IMR-90 (cell line): ENCODE measurements around the gene SLC6A17. TPM values are rescaled to one million over a fixed set of nuclear protein-coding genes. Genes with fewer than 3 reads are reported as not detected.

Experiments used
- ATAC-seq: fragments of 200-7000 bp; cut with Tn5 transposase; 2 replicates; pipeline ENCODE4 v1.9.1; 2020; ENCODE audit warnings: low read depth, mild to moderate bottlenecking, moderate library complexity
- BruUV-seq: library from RNA; stranded (reverse); fragments of 400-500 nt; replicated peaks from 2 replicates; lab custom pipeline; 2021; lab: Mats Ljungman, UMichigan
- CTCF ChIA-PET: fragments of 300-600 bp; formaldehyde crosslinking; extraction: SDS; loops from one replicate; lab custom pipeline; 2021; ENCODE audit warnings: antibody characterized with exemption; lab: Yijun Ruan, JAX
- POLR2A ChIA-PET: fragments of 300-600 bp; sonication (Branson Sonifier 250); formaldehyde crosslinking; loops from one replicate; lab custom pipeline; 2022; ENCODE audit warnings: antibody characterized with exemption; ENCODE audit not compliant: unreplicated experiment; lab: Charles Lee
- DNase-seq: peaks from one replicate; pipeline ENCODE4 v3.0.0; 2013
- H2AFZ ChIP-seq: replicated peaks from 2 replicates; pipeline ENCODE3; 2013; ENCODE audit warnings: low read length, mild to moderate bottlenecking; ENCODE audit not compliant: poor library complexity
- H2AK5ac ChIP-seq: 2 replicates; pipeline ENCODE4 v1.6.1; 2013; ENCODE audit warnings: low read depth, low read length, inconsistent platforms
- H2AK9ac ChIP-seq: replicated peaks from 2 replicates; pipeline ENCODE3; 2013; ENCODE audit warnings: mild to moderate bottlenecking, low read depth, low read length, moderate library complexity; ENCODE audit not compliant: poor library complexity
- H2BK120ac ChIP-seq: 2 replicates; pipeline ENCODE4 v1.6.1; 2013; ENCODE audit warnings: low read depth, low read length, inconsistent platforms
- H2BK15ac ChIP-seq: 3 replicates; pipeline ENCODE4 v1.6.1; 2013; ENCODE audit warnings: low read depth, low read length, inconsistent platforms
- H2BK20ac ChIP-seq: 2 replicates; pipeline ENCODE4 v1.6.1; 2013; ENCODE audit warnings: low read depth, mild to moderate bottlenecking, inconsistent platforms, low read length, moderate library complexity
- H2BK5ac ChIP-seq: 2 replicates; pipeline ENCODE4 v1.6.1; 2013; ENCODE audit warnings: mild to moderate bottlenecking, low read depth, low read length, inconsistent platforms; ENCODE audit not compliant: poor library complexity, severe bottlenecking
- H3K14ac ChIP-seq: replicated peaks from 2 replicates; pipeline ENCODE4 v1.6.1; 2013; ENCODE audit warnings: low read depth, low read length, inconsistent platforms
- H3K18ac ChIP-seq: 2 replicates; pipeline ENCODE4 v1.6.1; 2013; ENCODE audit warnings: low read depth, low read length, control low read depth
- H3K23ac ChIP-seq: 2 replicates; pipeline ENCODE4 v1.6.1; 2013; ENCODE audit warnings: low read depth, low read length, inconsistent platforms
- H3K27ac ChIP-seq: 2 replicates; pipeline ENCODE4 v1.5.1; 2013; ENCODE audit warnings: mild to moderate bottlenecking, control low read depth, low read length; ENCODE audit not compliant: insufficient read depth
- H3K27me3 ChIP-seq: 2 replicates; pipeline ENCODE4 v1.6.1; 2013; ENCODE audit warnings: low read length; ENCODE audit not compliant: control insufficient read depth, insufficient read depth
- H3K36me3 ChIP-seq: 2 replicates; pipeline ENCODE4 v1.6.1; 2013; ENCODE audit warnings: low read length, mixed read lengths; ENCODE audit not compliant: control insufficient read depth, insufficient read depth
- H3K4ac ChIP-seq: 2 replicates; pipeline ENCODE4 v1.6.1; 2013; ENCODE audit warnings: low read depth, low read length, inconsistent platforms
- H3K4me1 ChIP-seq: 2 replicates; pipeline ENCODE4 v1.6.1; 2013; ENCODE audit warnings: low read length, mixed read lengths; ENCODE audit not compliant: control insufficient read depth, insufficient read depth
- H3K4me2 ChIP-seq: 2 replicates; pipeline ENCODE4 v1.6.1; 2013; ENCODE audit warnings: low read depth, mild to moderate bottlenecking, control low read depth, low read length, moderate library complexity
- H3K4me3 ChIP-seq: 2 replicates; pipeline ENCODE4 v1.5.1; 2013; ENCODE audit warnings: low read depth, mild to moderate bottlenecking, control low read depth, low read length, moderate library complexity; ENCODE audit not compliant: insufficient read depth
- H3K56ac ChIP-seq: 2 replicates; pipeline ENCODE4 v1.6.1; 2013; ENCODE audit warnings: low read length, inconsistent platforms; ENCODE audit not compliant: insufficient read depth; ENCODE audit errors: extremely low read depth
- H3K79me1 ChIP-seq, 2 experiments: 2 replicates each; pipeline ENCODE4 v1.6.1; 2013; ENCODE audit warnings: low read length in 2 of 2, inconsistent platforms in 1 of 2, low read depth in 1 of 2
- H3K9ac ChIP-seq: 2 replicates; pipeline ENCODE4 v1.6.1; 2013; ENCODE audit warnings: low read depth, low read length, control low read depth
- H3K9me1 ChIP-seq: 2 replicates; pipeline ENCODE4 v1.6.1; 2013; ENCODE audit warnings: low read length, inconsistent platforms; ENCODE audit not compliant: insufficient read depth
- H3K9me3 ChIP-seq: 2 replicates; pipeline ENCODE4 v1.6.1; 2013; ENCODE audit warnings: low read length; ENCODE audit not compliant: control insufficient read depth, insufficient read depth
- H4K20me1 ChIP-seq: 2 replicates; pipeline ENCODE4 v1.6.1; 2013; ENCODE audit warnings: low read length, inconsistent platforms; ENCODE audit not compliant: insufficient read depth
- H4K5ac ChIP-seq: 2 replicates; pipeline ENCODE4 v1.6.1; 2013; ENCODE audit warnings: mild to moderate bottlenecking, low read depth, low read length, control low read depth
- H4K8ac ChIP-seq, 2 experiments: 2 replicates each; pipeline ENCODE4 v1.6.1; 2013; ENCODE audit warnings: low read depth in 2 of 2, low read length in 2 of 2, control low read depth in 1 of 2, inconsistent platforms in 1 of 2
- H4K91ac ChIP-seq: 2 replicates; pipeline ENCODE4 v1.6.1; 2013; ENCODE audit warnings: low read depth, low read length, inconsistent platforms; ENCODE audit not compliant: insufficient read depth
- BHLHE40 ChIP-seq: fragments of 150-350 bp; IDR thresholded peaks from 2 replicates; pipeline ENCODE4 v1.6.1; 2016; ENCODE audit warnings: mild to moderate bottlenecking, low read depth, low read length
- FOS ChIP-seq: fragments of 150-350 bp; IDR thresholded peaks from 2 replicates; pipeline ENCODE4 v1.6.1; 2016; ENCODE audit warnings: low read depth, low read length
- MAZ ChIP-seq: IDR thresholded peaks from 2 replicates; pipeline ENCODE4 v1.6.1; 2012; ENCODE audit warnings: low read depth, mild to moderate bottlenecking, low read length, improper control_type of control experiment, moderate library complexity, borderline replicate concordance
- MXI1 ChIP-seq: IDR thresholded peaks from 2 replicates; pipeline ENCODE4 v1.6.1; 2012; ENCODE audit warnings: low read depth, mild to moderate bottlenecking, low read length, moderate library complexity, borderline replicate concordance
- NFE2L2 ChIP-seq: fragments of 150-350 bp; IDR thresholded peaks from 2 replicates; pipeline ENCODE4 v1.6.1; 2016; ENCODE audit warnings: low read depth, mild to moderate bottlenecking, low read length
- POLR2A ChIP-seq: IDR thresholded peaks from 2 replicates; pipeline ENCODE4 v1.6.1; 2012; ENCODE audit warnings: mild to moderate bottlenecking, low read depth, low read length
- RCOR1 ChIP-seq: IDR thresholded peaks from 2 replicates; pipeline ENCODE4 v1.6.1; 2012; ENCODE audit warnings: mild to moderate bottlenecking, low read length, improper control_type of control experiment; ENCODE audit not compliant: insufficient replicate concordance
- RFX5 ChIP-seq: IDR thresholded peaks from 2 replicates; pipeline ENCODE4 v1.8.0; 2012; ENCODE audit warnings: low read depth, mild to moderate bottlenecking, low read length, moderate library complexity
- WGBS, 2 experiments: methylation state at CpG; one replicate each; pipeline versions ENCODE4 v1.1.5 to v1.1.7; 2013; ENCODE audit warnings: missing lambda C conversion rate in 2 of 2; ENCODE audit not compliant: insufficient read length in 1 of 2; ENCODE audit errors: extremely low coverage in 2 of 2; 5-methylcytosine and 5-hydroxymethylcytosine counted together
- dilution Hi-C: fragments of 300-500 bp; cut with HindIII; formaldehyde crosslinking; loops from one replicate; pipeline ENCODE4 v1.14.3; 2018; ENCODE audit warnings: low sequenced_read_pairs; ENCODE audit not compliant: unreplicated experiment
- in situ Hi-C: fragments of 300-500 bp; cut with MboI; formaldehyde crosslinking; loops from 3 replicates; pipeline ENCODE4 v1.14.3; 2019; ENCODE audit warnings: low sequenced_read_pairs, inconsistent platforms, mixed read lengths
- intact Hi-C: fragments of 100-400 bp; cut with micrococcal nuclease; formaldehyde crosslinking; loops from 2 replicates; pipeline ENCODE4 v1.10.0; 2022
- polyA plus RNA-seq, 3 experiments: library from polyadenylated mRNA; depleted of rRNA; stranded (reverse); fragments of >200 nt; gene quantifications; 2 replicates each; pipeline ENCODE4 v1.2.3, GENCODE V29; 2012; ENCODE audit warnings: low replicate concordance in 1 of 3
- total RNA-seq: library from RNA; depleted of rRNA; stranded (reverse); fragments of >200 nt; gene quantifications from 2 replicates; pipeline ENCODE4 v1.2.3, GENCODE V29; 2012
- TF ChIP-seq, protein P1 (sequence below): fragments of 150-350 bp; IDR thresholded peaks from 2 replicates; pipeline ENCODE4 v1.6.1; 2016; ENCODE audit warnings: low read depth, mild to moderate bottlenecking, low read length, moderate library complexity, borderline replicate concordance
- TF ChIP-seq, protein P2 (sequence below): fragments of 150-350 bp; IDR thresholded peaks from 2 replicates; pipeline ENCODE4 v1.6.1; 2017; ENCODE audit warnings: mild to moderate bottlenecking, antibody characterized with exemption, low read length, low read depth
- TF ChIP-seq, protein P3 (sequence below): conservative IDR thresholded peaks from 2 replicates; pipeline ENCODE4 v1.5.1; 2012; ENCODE audit warnings: mild to moderate bottlenecking, low read depth, low read length, improper control_type of control experiment

SLC6A17 gene
- total and polyA plus RNA-seq, 2 of the 4 experiments (the other 2 are of a cell fraction), result 0.54 to 0.82 TPM

DNA sequence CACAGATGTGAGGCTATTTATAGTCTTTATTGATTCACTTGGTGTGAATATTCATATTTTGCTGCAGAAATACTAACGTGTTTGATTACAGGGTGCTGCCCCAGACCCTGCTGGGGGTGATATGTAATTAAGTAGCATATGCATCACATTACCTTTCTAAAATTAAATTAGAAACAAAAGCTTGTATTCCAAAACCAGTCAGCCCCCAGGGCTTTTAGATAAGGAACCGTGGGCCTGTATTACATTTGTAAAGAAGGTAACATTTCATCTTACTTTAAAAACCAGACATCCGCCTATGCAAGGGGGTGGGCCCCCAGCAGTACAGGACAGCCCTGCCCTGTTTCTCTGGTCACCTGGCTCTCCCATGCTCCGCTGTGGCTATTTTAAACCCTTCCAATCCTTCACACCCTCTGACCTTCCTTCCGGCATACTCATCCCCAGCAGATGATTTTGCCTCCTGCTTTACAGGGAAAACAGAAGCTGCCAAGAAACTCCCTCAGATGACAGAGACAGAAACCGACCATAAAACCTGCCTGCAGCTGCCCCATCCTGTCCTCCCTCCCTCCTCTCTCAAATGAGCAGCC, 37.8 kb downstream of the SLC6A17 start (continued):
- TF ChIP-seq, protein P1, sequence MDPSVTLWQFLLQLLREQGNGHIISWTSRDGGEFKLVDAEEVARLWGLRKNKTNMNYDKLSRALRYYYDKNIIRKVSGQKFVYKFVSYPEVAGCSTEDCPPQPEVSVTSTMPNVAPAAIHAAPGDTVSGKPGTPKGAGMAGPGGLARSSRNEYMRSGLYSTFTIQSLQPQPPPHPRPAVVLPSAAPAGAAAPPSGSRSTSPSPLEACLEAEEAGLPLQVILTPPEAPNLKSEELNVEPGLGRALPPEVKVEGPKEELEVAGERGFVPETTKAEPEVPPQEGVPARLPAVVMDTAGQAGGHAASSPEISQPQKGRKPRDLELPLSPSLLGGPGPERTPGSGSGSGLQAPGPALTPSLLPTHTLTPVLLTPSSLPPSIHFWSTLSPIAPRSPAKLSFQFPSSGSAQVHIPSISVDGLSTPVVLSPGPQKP, result no peak
- no peak for TF ChIP-seq RFX5

DNA sequence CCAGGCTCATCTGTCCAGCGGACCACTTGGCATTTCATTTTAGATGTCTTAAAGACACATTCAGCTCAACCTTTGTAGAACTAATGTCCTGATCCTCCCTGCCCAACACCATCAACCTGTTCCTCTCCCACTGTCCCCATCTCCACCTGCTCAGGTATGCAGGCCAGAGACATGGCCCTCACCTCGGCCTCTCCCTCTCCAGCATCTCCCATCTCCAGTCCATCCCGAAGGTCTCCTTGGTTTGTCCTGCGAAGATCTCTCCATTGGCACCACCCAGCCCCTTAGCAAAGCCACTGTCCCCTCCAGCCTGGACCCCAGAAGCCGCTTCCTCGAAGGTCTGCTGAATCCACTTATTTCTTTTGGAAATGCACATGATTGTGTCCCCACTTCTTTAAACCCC, 38.9 kb downstream of the SLC6A17 start:
- no peak overlapping the region for H4K8ac ChIP-seq
- WGBS, 2 experiments, result 72% methylated on average over 4 of the region's 6 CpGs; no CpG with 5 or more reads in 1 of the 2 experiments
- H3K4me1 ChIP-seq, result peaks cover 3% of the 10 kb centered on the region; the same call in 1 of the 2 replicates
- TF ChIP-seq, protein P2, sequence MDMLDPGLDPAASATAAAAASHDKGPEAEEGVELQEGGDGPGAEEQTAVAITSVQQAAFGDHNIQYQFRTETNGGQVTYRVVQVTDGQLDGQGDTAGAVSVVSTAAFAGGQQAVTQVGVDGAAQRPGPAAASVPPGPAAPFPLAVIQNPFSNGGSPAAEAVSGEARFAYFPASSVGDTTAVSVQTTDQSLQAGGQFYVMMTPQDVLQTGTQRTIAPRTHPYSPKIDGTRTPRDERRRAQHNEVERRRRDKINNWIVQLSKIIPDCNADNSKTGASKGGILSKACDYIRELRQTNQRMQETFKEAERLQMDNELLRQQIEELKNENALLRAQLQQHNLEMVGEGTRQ, result no peak
- TF ChIP-seq POLR2A (no peak), NFE2L2 (no peak), MXI1 (no peak), RCOR1 (no peak), MAZ (no peak), BHLHE40 (no peak), FOS (no peak)
- TF ChIP-seq, protein P1, result no peak
- TF ChIP-seq, protein P3, sequence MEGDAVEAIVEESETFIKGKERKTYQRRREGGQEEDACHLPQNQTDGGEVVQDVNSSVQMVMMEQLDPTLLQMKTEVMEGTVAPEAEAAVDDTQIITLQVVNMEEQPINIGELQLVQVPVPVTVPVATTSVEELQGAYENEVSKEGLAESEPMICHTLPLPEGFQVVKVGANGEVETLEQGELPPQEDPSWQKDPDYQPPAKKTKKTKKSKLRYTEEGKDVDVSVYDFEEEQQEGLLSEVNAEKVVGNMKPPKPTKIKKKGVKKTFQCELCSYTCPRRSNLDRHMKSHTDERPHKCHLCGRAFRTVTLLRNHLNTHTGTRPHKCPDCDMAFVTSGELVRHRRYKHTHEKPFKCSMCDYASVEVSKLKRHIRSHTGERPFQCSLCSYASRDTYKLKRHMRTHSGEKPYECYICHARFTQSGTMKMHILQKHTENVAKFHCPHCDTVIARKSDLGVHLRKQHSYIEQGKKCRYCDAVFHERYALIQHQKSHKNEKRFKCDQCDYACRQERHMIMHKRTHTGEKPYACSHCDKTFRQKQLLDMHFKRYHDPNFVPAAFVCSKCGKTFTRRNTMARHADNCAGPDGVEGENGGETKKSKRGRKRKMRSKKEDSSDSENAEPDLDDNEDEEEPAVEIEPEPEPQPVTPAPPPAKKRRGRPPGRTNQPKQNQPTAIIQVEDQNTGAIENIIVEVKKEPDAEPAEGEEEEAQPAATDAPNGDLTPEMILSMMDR, result no peak

More for the DNA sequence above, 38.9 kb downstream of the SLC6A17 start:
- H2BK5ac ChIP-seq, result no peak overlapping the region
- no peak overlapping the region for H2AFZ ChIP-seq
- H3K4me2 ChIP-seq, result no peak overlapping the region
- H3K9me3 ChIP-seq, result no peaks in the 10 kb centered on the region
- no peaks in the 10 kb centered on the region for H4K20me1 ChIP-seq
- ChIA-PET POLR2A (no interaction called here), CTCF (no interaction called here)
- in situ Hi-C loops (no loop called here), intact Hi-C loops (no loop called here), dilution Hi-C loops (no loop called here)
- H2BK120ac ChIP-seq, result no peak overlapping the region
- no peak overlapping the region for H3K56ac ChIP-seq
- H4K91ac ChIP-seq, result no peak overlapping the region
- H3K27me3 ChIP-seq, result peaks cover 29% of the 10 kb centered on the region
- H3K4me3 ChIP-seq, result no peak overlapping the region
- no peaks in the 10 kb centered on the region for H3K36me3 ChIP-seq
- no peaks in the 10 kb centered on the region; the same call in 1 of the 2 replicates for H3K9me1 ChIP-seq
- no peak overlapping the region for H2BK20ac ChIP-seq
- no peaks in the 10 kb centered on the region for H3K79me1 ChIP-seq
- H3K4ac ChIP-seq, result no peak overlapping the region
- no peak overlapping the region for H3K14ac ChIP-seq
- no peak overlapping the region for H4K5ac ChIP-seq
- H2AK5ac ChIP-seq, result no peak overlapping the region
- no peak overlapping the region for H3K23ac ChIP-seq
- H3K27ac ChIP-seq, result no peak overlapping the region
- no peak for ATAC-seq
- no peak overlapping the region for H3K9ac ChIP-seq
- no peak for DNase-seq
- no peak overlapping the region for H3K18ac ChIP-seq
- no peak overlapping the region for H2AK9ac ChIP-seq
- H2BK15ac ChIP-seq, result no peak overlapping the region
- no TSS peak for BruUV-seq
